Right hindlimb (tissue), 1 donor: ENCODE data around the gene TBX4.

ENCODE experiments used
- DNase-seq: peaks from one replicate; pipeline ENCODE4 v3.0.0-alpha.2; 2018

The TBX4 gene

DNA sequence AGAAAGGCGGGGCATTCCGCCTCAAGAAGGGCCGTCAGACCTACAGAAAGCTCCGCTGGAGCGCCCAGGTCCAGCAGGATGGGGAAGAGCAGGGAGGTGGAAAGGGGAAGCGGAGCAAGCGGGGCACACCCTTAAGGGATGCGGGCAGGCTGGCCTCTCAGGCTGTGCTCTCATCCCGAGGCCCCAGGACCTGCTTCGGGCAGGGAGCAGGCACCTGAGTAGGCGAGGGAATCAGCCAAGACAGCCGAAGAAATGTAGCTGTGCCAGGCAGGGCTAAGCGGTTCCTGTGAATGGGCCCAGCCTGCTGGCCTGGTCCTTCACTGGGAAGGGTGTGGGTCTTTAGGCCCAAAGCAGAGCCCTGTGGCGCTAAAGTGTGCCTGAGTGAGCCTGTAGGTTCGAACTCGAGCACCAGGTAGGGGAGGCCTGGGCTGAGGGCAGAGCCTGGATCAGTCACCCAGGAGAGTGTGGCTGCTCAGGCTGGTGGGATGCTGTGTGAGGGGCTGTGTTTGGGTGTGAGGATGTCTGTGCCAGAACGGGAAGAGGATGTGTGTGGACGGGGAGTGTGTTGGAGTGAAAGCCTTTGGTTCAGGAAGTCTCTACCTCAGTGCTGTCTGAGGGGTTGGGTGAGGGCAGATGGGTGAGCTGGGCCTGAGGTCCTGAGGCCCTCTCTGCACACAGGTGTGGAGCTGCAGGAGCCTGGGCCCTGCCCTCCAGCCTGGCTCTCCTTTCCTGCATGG, 3.3 kb downstream of the TBX4 start:
- DNase-seq: no peak

DNA sequence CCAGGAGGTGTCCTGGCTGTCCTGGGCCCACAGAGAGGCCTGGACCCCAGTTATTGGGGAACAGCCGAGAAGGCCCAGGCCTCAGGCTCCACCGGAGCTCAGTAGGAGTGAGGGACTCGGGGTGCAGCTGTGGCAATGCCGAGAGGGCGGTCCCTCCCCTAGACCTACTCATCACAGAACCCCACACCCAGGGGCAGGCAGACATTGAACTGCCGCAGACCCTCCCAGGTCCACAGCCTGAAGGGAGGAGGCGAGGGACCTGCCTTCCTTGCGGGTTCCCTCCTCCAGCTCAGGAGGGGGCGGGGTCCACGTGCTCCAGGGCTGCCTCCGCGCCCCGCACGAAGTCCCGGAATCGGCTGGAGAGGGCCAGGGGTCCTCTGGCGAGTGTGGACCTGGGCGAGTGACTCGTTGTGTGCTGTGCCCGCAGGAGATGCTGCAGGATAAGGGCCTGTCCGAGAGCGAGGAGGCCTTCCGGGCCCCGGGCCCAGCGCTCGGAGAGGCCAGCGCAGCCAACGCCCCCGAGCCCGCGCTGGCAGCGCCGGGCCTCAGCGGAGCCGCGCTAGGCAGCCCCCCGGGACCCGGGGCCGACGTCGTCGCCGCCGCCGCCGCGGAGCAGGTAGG, 3.9 kb downstream of the TBX4 start:
- peak; percentile 56 for DNase-seq

DNA sequence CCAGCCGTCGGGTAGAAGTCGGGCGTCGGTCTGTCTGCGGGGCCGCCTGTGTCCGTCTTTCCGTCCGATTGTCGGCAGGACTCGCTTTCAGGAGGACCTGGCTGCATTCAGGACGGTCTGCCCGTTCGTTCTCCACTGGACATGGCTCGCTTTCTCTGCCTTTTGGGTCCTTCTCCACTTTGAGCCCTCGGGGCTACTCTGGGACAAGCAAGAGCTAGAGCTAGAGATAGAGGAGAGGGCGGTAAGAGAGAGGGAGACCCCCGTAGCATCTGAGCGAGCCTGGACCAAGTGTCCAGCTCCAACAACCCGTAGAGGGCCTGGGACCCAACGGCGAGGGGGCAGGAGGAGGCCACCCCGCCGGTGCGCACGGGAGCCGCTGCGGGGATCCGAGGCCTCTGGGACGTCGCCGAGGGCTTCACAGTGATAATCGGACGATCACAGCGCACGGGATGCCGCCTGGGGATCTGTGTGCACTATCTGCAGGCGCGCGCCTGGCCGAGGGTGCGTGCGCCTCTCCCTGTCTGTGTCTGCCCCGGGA, 4.5 kb downstream of the TBX4 start:
- DNase-seq: peak; percentile 34

DNA sequence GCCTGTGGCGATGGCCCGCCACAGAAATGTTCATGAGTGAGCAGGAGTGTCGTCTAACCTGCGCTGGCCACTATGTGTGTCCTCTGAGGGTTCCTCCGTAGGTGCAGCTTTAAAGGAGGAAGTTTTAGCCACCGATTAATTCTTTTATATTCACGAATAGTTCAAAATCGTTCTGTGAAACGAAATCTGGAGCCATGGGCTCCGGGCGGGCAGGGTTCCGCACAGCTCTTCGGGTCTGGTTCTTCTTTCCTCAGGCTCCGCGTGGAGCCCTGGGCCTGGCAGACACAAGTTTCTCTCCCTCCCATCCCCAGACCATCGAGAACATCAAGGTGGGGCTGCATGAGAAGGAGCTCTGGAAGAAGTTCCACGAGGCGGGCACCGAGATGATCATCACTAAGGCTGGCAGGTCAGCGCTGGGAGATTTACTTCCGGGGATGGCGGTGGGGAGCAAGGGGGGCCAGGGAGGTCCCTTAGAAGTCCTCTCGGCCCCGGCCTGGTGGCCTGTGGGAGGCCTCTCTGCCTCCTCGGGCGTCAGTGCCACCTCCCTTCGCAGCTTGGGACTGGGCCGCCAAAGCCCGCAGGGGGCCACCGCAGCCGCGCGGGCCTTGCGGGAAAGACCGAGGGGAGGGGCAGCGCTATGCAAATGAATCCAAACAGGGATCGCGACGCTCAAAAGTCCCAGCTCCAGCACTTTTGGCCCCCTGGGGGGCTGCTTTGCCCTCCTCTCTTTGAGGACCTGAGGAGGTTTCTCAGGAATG, 5.2 kb downstream of the TBX4 start:
- peak; percentile 39 for DNase-seq

DNA sequence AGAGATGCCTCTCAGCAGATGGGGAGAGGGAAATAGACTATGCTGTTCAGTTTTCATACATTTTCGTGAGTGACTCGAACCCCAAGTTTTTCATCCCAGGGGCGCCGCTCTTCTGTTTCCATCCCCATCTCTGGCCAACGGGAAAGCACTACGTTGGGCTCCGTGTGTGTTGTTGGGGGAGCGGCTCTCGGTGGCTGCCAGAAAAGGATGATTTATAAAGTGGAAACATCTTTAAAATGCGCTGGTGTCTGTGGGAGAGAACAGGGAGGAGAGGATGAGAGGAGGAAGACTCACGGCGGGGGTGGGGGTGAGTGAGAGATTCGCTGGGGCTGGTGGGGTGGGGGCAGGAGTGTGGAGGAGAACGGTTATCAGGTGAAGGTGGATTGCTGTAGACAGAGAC, 5.8 kb downstream of the TBX4 start:
- DNase-seq: no peak

DNA sequence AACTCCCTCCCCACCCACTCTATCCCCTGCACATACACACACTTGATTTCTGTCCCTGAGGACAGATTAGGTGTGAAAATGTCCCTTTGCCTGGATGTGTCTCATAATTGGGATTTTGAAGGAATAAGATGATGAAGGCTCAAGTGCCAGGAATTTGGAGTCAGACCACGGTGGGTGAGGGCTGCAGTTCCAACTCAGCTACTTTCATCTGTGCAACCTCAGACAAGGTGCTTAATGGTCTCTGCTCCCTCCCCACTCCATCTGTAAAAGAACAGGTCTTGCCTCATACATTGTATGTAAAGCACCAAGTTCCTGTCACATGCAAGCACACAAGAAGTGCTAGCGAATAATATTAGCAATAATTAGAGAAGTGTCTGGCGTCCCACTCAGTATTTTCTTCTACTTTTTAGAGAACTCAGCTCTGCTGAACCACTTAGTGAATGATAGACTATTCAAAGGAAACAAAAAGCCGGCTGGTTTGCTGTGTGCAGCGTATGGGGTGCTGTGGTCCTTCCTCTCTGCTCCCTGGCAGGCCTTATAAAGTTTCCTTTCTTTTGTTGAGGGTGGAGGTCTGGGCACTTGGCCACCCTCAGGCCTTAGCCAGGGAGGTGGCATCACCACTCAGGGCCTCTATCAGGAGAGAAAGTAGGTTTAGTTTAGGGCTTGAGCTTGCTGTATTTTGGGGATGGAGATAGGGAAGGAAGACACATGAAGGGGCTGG, 6.4 kb downstream of the TBX4 start:
- DNase-seq: peak; percentile 31

DNA sequence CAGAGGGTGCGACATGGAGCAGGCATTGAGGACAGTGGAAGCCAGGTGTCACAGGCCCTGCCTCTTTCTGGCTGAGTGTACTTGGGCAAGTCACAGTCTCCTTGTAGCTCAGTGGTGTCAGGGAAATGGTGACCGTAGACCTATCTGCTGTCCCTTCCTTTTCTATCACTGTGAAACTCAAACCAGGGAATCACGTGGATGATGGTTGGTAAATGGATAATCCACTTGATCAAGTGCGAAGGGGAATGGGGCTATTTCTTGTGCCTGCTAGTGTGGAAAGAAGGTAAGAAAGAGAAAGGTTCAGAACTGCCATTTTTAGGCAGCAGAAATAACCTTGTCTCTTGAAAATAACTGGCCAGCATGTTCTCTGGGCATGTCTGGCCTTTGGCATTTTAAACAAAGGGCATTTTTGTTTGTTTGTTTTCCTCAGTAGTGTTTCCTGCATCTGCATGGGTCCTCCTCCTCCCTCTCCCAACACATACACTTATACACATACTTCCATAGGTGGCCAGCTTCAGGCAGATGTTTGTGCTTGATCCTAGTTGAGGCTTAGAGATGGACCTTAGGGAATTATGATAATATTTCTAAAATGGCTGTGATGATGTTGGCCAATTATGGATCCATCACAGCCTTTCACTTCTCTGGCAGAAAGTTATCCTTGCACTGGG, 7.1 kb downstream of the TBX4 start:
- no peak for DNase-seq

DNA sequence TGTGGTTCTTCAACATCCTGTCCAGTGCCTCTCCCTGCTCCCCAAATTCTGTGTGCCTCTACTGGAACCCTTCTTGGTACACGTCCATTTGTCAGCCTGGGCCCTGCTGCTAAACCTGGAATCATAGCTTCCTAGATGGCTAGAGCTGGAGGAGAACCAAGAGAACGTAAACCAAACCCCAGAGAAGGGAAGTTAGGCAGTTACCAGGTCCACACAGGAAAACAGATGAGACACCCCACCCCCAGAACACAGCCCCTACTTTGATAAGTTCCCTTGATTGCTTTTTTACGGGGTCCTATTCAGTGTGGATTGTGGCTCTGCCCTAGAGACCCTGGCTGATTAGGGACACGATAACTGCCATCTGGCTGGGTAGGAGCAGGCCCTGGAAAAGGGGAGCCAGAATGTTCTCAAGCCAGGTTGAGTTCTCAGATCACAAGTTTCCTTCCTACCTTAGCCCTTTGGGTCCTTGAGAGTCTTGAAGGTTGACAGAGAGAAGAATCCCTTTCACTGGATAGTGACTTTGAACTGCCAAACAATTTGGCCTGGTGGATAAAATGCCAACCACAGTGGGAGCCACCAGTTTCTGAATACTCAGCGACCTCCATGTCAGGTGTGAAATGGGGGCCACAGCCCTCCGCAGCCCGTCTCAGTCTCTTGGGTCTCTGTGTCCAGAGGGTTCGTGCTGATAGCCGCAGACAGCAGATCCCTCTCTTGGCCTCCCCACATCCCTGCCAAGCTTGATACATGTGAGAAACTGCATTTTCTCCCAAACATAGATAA, 7.9 kb downstream of the TBX4 start:
- DNase-seq: peak; percentile 13

DNA sequence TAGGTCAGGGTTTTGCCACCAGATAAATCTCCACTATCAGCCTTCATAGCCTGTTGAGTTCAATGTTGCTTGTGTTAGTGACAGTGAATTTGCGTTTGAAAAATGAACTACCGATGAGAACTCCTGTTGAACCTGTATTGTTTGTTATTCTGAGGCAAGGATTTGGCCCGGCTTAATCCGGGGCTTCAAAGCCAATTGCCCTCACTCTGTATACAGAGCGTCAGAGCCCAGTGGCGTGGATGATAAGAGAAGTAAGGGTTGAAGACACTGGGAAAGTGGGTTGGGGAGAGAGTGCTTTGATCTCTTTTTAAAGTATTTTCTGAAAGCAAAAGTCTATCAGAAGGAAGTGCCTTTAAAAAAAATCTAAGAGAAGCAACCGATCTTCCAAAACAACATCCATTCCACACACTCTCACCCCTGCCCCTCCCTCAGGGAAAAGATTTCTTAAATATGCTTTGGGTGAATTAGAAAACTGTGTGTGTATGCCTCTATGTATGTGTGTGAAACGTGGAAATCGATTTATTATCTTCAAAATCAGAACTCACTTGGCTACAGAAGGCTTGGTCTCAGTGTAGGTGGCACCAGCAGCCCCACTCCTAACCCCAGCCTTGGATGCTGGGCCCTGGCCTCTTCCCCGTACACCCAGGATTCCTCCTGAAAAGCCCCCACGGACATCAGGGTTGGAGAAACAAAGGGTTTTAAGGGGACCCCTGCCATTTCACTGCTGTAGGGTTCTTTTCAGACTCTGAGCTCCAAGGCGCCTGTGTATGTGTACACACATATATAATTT, 8.8 kb downstream of the TBX4 start:
- peak; percentile 17 for DNase-seq

DNA sequence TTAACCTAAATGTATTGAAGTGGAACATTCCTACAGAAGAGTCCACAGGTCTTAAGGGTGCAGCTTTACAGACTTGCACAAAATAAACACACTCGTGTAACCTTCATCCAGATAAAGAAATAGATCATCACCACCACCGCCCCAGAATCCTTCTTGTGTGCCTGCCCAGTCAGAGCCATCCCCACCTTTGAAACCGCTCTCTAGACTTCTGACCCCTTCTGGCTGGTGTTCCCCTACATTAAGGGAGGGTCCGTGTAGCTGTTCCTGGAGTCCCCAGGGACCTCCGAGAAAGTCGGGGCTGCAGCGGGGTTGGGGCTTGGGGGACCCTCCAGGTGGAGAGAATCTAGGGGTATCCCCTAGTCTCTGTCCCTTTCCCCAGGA, 9.4 kb downstream of the TBX4 start:
- DNase-seq: no peak

DNA sequence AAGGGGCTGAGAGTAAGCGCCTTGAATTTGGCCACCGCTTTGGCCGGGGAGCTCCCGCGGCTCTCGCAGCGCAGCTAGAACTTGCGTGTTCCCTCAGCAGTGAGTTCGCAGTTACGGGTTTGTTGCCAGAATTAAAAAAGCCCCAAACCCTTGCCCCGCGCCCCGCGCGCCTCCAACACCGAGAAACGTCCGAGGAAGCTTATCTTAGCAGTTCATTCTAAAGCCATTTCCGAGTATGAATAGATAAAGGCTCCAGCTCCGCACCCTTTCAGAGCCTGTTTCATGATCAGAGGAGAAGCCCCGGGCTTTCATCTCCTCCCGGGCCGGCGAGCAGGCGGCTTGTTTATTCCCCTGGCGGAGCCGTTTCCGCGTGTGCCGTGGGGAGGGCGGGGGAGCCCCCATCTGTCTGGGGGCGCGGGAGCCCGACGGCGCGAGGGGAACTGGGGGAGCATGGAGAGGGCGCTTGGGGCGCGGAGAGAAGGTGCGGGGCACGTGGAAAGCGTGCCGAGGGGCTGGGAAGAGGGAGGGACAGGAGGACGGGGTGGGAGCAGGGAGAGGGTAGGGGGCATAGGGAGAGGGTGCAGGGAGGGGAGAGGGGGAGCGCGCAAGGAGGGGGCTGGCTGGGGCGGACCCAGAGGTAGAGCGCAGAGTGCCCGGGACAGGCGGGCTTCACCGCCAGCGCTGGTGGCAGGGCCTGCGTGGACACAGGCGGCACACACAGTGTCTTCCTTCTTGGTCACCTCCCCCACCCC, 9.9 kb downstream of the TBX4 start:
- DNase-seq: peak; percentile 39

DNA sequence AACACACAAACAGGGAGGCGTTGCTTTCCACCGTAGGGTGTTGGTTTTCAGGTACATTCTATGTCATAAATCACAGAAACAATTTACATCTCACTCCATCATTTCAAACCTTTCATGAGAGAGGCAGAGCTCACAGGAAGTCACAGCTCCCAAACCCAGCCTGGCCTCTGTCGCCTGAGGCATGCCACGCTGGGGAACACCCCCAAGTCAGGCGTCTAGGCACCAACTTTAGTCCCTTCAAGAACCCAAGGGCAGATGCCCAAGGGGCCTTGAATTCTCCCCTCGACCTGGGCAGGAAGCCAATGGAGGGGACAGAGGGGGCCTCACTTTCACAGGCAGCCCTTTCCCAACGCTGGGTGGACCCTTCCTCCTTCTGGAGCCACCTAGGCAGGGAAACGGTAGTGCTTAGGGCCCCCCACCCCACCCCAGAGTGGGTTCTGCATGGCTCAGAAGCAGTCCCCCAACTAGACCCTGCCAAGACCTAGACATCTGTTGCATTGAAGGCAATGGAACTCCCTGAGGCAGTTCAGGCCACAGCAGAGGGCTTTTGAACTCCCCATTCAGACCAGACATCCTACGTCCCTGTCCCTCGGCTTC, 10.6 kb downstream of the TBX4 start:
- DNase-seq: peak; percentile 24

DNA sequence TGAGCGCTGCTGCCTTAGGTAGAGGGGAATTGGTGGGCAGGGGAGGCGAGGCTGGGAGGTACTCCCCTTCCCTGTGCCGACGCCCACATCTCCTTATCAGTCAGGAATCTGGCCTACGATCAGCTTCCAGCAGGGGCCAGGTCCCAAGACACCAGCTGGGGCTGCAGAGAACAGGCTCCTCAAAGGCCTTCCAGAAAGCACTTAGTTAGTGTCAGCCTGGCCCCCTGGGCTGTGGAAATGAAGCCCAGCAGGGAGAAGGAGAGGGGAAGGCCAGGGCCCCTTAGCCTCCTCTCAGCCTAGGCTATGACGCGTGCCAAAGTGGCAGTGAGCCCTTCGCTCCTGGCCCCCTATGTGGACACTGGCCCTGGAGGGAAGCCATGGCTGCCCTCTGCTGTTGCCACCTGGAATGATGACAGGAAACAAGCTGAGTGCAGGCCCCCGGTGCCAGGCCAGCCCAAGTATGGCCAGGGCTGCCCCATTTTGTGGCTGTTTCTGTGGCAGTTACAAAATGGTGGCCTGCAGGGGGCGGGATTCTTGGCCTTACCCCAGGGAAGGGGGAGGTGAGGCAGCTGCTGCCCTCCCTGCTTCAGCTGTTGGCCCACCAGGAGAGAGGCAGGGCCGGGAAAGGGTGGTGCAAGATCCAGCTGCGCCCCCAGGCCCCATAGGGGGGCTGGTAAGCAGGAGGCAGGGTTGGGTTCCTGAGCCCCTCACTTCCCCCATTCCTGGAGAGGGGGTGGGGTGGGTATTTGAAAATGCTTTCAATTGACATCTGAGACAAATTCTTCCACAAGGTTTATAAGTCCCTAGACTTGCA, 11.3 kb downstream of the TBX4 start:
- DNase-seq: peak; percentile 76

DNA sequence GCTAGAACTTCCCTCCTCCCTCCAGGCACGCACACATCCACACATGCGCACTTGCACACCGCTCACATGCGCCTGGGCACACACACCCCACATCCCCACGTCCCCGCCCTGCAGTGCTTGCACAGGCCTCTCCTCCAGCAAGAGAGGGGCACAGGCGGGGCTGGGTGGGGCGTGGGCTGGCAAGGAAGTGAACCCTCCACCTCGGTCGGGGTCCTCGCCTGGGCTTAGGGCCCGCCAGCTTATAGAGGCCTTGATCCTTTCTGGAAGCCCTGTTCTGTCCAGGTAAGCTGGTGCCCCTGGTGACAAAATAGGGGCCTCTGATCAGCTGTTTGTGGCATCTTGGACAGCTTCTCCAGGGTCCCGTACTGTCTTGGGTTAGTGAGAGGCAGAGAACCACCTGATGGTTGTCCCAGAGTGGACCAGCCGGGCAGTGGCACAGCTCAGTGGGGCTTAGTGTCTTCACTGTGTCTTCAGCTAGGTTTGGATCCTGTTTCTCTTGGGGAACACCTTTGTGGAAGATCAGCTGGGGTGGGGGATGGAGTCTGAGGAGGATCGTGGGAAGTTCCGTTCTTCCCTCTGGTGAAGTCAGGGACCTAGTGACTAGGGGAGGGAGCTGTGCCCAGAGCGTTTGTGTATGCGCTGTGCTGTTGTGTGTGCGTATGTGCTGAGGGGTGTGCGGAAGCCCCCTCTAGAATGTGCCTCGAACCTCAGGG, 12.1 kb downstream of the TBX4 start:
- DNase-seq: peak; percentile 12

DNA sequence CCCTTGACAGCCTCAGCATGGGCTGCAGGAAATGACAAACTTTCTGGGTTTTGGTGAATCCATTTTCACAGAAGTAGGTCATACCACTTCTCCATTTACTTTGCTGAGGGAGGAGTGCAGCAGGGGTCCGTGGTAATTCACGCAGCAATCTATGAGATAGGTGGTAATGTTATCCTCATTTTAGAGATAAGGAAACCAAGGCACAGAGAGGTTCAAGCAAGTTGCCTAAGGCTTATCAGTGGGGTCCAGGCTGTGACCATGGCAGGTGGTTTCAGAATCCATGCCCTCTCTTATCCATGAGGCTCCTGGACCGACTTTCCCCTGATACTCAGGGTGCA, 12.6 kb downstream of the TBX4 start:
- DNase-seq: no peak

DNA sequence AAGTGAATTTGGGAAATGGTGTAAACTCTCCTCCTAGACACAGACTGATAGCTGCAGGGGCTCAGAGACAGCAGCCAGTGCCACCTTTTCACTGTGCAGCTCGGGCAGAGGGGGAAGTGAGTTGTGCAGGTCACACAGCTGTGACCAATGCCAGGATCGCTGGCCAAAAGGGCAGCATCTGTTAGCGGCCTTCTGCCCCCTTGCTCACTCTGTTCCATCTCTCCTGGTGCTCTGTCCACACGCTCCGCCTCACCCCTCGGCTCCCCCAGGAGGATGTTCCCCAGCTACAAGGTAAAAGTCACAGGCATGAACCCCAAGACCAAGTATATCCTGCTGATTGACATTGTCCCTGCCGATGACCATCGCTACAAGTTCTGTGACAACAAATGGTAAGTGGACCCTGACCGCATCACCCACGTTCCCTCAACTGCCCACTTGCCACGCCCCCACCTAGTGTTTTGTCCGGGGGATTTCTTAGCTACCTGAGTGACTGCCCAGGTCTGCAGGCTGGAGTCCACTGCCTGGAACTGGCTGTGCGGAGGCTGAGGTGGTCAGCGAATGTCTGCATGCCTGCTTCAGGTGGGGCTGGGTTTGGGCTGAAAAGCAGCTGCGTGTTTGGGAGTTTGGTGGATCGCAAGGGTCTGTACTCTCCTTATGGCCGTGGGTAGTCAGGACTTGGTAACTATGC, 13.5 kb downstream of the TBX4 start:
- no peak for DNase-seq

DNA sequence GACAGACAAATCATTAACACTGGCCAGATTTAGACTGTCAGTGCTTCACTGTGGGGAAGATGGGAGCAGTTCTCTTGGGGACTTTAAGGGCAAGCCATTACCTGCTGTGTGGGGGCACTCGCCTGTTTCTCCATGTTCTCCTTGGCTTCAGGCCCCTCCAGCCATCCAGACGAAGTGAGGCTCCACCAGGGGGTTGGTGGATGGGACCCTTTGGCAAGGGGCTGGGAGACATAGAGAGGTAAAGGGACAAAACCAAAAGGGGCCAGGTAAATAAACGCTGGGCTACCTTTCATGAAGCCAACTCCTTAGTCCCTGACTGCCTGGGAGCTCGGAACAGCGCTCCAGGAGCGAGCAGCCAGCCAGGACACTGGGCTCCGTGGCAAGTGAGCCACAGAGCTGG, 14.0 kb downstream of the TBX4 start:
- DNase-seq: no peak
